K562 (cell line): ENCODE data around the gene ZNF335. TPM values are rescaled to one million over a fixed set of nuclear protein-coding genes. Genes with fewer than 3 reads are reported as not detected.
A peak's percentile ranks its signal among the peaks of the same experiment; 100 is the strongest.

Source experiments
- ATAC-seq: fragments of 200-7000 bp; cut with Tn5 transposase; 3 replicates; pipeline ENCODE4 v1.9.1; 2020; ENCODE audit warnings: moderate library complexity
- BruUV-seq: library from RNA; stranded (reverse); fragments of 400-500 nt; replicated peaks from 2 replicates; lab custom pipeline; 2021; lab: Mats Ljungman, UMichigan
- CTCF ChIA-PET: fragments of 300-600 bp; formaldehyde crosslinking; extraction: SDS; loops from one replicate; lab custom pipeline; 2021; ENCODE audit warnings: low intra/inter-chr PET ratio; lab: Yijun Ruan, JAX
- POLR2A ChIA-PET: fragments of 300-600, 350-650 bp; sonication (Branson Sonifier 250); formaldehyde crosslinking; extraction: SDS; loops from one replicate; lab custom pipeline; 2021; ENCODE audit warnings: antibody characterized with exemption, inconsistent platforms; lab: Yijun Ruan, JAX
- DNase-seq, 4 experiments: peaks; one replicate each; pipeline versions ENCODE4 v3.0.0 to v3.0.0-alpha.2; 2011 to 2018; ENCODE audit warnings: low spot score in 3 of 4, mixed read lengths in 3 of 4; ENCODE audit errors: extremely low read depth in 1 of 4
- FAIRE-seq: peaks from 2 replicates; lab custom pipeline; 2011; peaks lifted over from hg19 to GRCh38; lab: Jason Lieb, UNC
- H2AFZ ChIP-seq: 2 replicates; pipeline ENCODE4 v1.6.0; 2011; ENCODE audit warnings: low read depth, low read length, control low read depth, inconsistent platforms
- H3K27ac ChIP-seq: fragments of 200-600 bp; 3 replicates; pipeline ENCODE4 v1.8.0; 2011; ENCODE audit warnings: low read depth, mild to moderate bottlenecking, control low read depth, inconsistent platforms, low read length, moderate library complexity, mixed read lengths; ENCODE audit errors: extremely low read depth
- H3K27me3 ChIP-seq, 2 experiments: fragments of 300-600 bp in 1 of 2; 2 replicates in 1 of 2; 3 replicates in 1 of 2; pipeline versions ENCODE4 v1.6.0 to v1.8.0; 2011; ENCODE audit warnings: inconsistent platforms in 2 of 2, low read length in 2 of 2, mild to moderate bottlenecking in 1 of 2, mixed read lengths in 1 of 2, moderate library complexity in 1 of 2; ENCODE audit not compliant: control insufficient read depth in 2 of 2, insufficient read depth in 2 of 2
- H3K36me3 ChIP-seq: fragments of 300-600 bp; 3 replicates; pipeline ENCODE4 v1.8.0; 2011; ENCODE audit warnings: mild to moderate bottlenecking, low read length, inconsistent platforms; ENCODE audit not compliant: control insufficient read depth, insufficient read depth
- H3K4me1 ChIP-seq, 2 experiments: fragments of 200-600 bp in 1 of 2; replicated peaks in 1 of 2; 2 replicates in 1 of 2; 3 replicates in 1 of 2; pipeline versions ENCODE4 v1.5.1 to v1.8.0; 2011; ENCODE audit warnings: inconsistent platforms in 2 of 2, low read length in 2 of 2, mild to moderate bottlenecking in 1 of 2, mixed read lengths in 1 of 2, moderate library complexity in 1 of 2; ENCODE audit not compliant: control insufficient read depth in 2 of 2, insufficient read depth in 2 of 2
- H3K4me2 ChIP-seq: 2 replicates; pipeline ENCODE4 v1.6.1; 2011; ENCODE audit warnings: low read length, control low read depth, inconsistent platforms, mixed read lengths; ENCODE audit not compliant: insufficient read depth
- H3K4me3 ChIP-seq: fragments of 200-600 bp; sonication (generic), shearing (Covaris generic); 2 replicates; pipeline ENCODE4 v1.5.1; 2016; ENCODE audit warnings: control low read depth, inconsistent platforms
- H3K79me2 ChIP-seq: fragments of 200-600 bp; 3 replicates; pipeline ENCODE4 v1.8.0; 2011; ENCODE audit warnings: low read length, inconsistent platforms; ENCODE audit not compliant: control insufficient read depth, insufficient read depth
- H3K9ac ChIP-seq, 2 experiments: 2 replicates each; pipeline versions ENCODE4 v1.6.0 to v1.6.1; 2011; ENCODE audit warnings: low read depth in 2 of 2, low read length in 2 of 2, control low read depth in 1 of 2, inconsistent platforms in 1 of 2, mild to moderate bottlenecking in 1 of 2, mixed read lengths in 1 of 2; ENCODE audit not compliant: insufficient read depth in 1 of 2
- H3K9me1 ChIP-seq: one replicate; pipeline ENCODE4 v1.6.0; 2011; ENCODE audit warnings: inconsistent platforms, mild to moderate bottlenecking, low read length, moderate library complexity; ENCODE audit not compliant: control insufficient read depth, insufficient read depth
- H3K9me3 ChIP-seq: replicated peaks from 2 replicates; pipeline ENCODE4 v1.5.1; 2011; ENCODE audit warnings: low read depth, low read length, inconsistent platforms; ENCODE audit not compliant: control insufficient read depth, insufficient read depth
- H4K20me1 ChIP-seq: replicated peaks from 2 replicates; pipeline ENCODE4 v1.6.1; 2011; ENCODE audit warnings: low read length, inconsistent platforms, mixed read lengths; ENCODE audit not compliant: control insufficient read depth, insufficient read depth
- ESRRA ChIP-seq: fragments of 450-650 bp; IDR thresholded peaks from 2 replicates; pipeline ENCODE4 v1.6.1; 2014; ENCODE audit warnings: low read depth, mild to moderate bottlenecking, moderate library complexity, borderline replicate concordance
- GABPB1 ChIP-seq: sonication (generic); formaldehyde crosslinking; IDR thresholded peaks from 2 replicates; pipeline ENCODE4 v1.8.0; 2022; ENCODE audit warnings: mild to moderate bottlenecking, missing genetic modification reagents
- L3MBTL2 ChIP-seq: fragments of 450-650 bp; IDR thresholded peaks from 2 replicates; pipeline ENCODE4 v1.6.1; 2016; ENCODE audit warnings: mild to moderate bottlenecking, moderate library complexity
- MAZ ChIP-seq, 2 experiments: fragments of 450-650 bp in 1 of 2; sonication (generic) in 1 of 2; formaldehyde crosslinking; IDR thresholded peaks in 1 of 2; conservative IDR thresholded peaks in 1 of 2; 2 replicates each; pipeline versions ENCODE4 v1.4.0 to v1.5.0; 2020; ENCODE audit warnings: mild to moderate bottlenecking in 1 of 2, missing genetic modification reagents in 1 of 2
- TOE1 ChIP-seq, 2 experiments: fragments of 450-650 bp in 1 of 2; sonication (generic) in 1 of 2; formaldehyde crosslinking in 1 of 2; IDR thresholded peaks; 2 replicates each; pipeline versions ENCODE4 v1.7.1 to v1.8.0; 2016 to 2022; ENCODE audit warnings: borderline replicate concordance in 2 of 2, mild to moderate bottlenecking in 2 of 2, antibody characterized with exemption in 1 of 2, inconsistent platforms in 1 of 2, low read depth in 1 of 2, missing genetic modification reagents in 1 of 2, moderate library complexity in 1 of 2
- WGBS: fragments of 100-300 bp; shearing (Covaris generic); methylation state at CpG from one replicate; pipeline ENCODE4 v1.1.6; 2016; ENCODE audit warnings: low coverage, mixed read lengths; ENCODE audit not compliant: insufficient coverage; ENCODE audit errors: missing lambda C conversion rate; 5-methylcytosine and 5-hydroxymethylcytosine counted together
- in situ Hi-C: fragments of 300-500 bp; cut with MboI; formaldehyde crosslinking; loops from 4 replicates; pipeline ENCODE4 v1.15.0; 2018; ENCODE audit warnings: inconsistent platforms, mixed read lengths
- intact Hi-C: fragments of 100-400 bp; cut with micrococcal nuclease; formaldehyde crosslinking; loops from 2 replicates; pipeline ENCODE4 v1.14.2; 2022
- polyA plus RNA-seq, 8 experiments: library from polyadenylated mRNA; depleted of rRNA in 4 of 8; stranded (reverse) in 5 of 8; unstranded in 3 of 8; fragments of >200 nt; fragmentation: Nextera tagmentation in 2 of 8; fragmentation: Illumina TruSeq in 1 of 8; extraction: Ambion mirVana in 2 of 8; extraction: Trizol in 1 of 8; gene quantifications; 2 replicates each; pipeline versions ENCODE4 v1.2.1 to v1.2.3, GENCODE V29; 2011 to 2014; ENCODE audit warnings: inconsistent platforms in 1 of 8, missing spikeins in 1 of 8
- total RNA-seq, 7 experiments: library from RNA; depleted of rRNA in 6 of 7; stranded (reverse); fragments of >200 nt in 6 of 7; fragmentation: Illumina TruSeq in 2 of 7; extraction: Trizol in 2 of 7; gene quantifications; 2 replicates each; pipeline versions ENCODE4 v1.2.1 to v1.2.3, GENCODE V29; 2011 to 2021; ENCODE audit warnings: low replicate concordance in 1 of 7
- TF ChIP-seq, protein P1 (sequence below), 2 experiments: fragments of 450-650 bp; formaldehyde crosslinking in 1 of 2; IDR thresholded peaks; 2 replicates each; pipeline versions ENCODE4 v1.4.0 to v1.6.1; 2014 to 2020; ENCODE audit warnings: mild to moderate bottlenecking in 2 of 2, borderline replicate concordance in 1 of 2, low read depth in 1 of 2
- TF ChIP-seq, protein P2 (sequence below), 3 experiments: fragments of 200-800 bp in 1 of 3; sonication (Bioruptor generic) in 1 of 3; sonication (generic) in 1 of 3; formaldehyde crosslinking in 1 of 3; IDR thresholded peaks; 2 replicates each; pipeline versions ENCODE4 v1.6.1 to v1.8.0; 2016 to 2022; ENCODE audit warnings: mild to moderate bottlenecking in 2 of 3, missing compliant biosample characterization in 2 of 3, missing genetic modification characterization in 2 of 3, missing genetic modification reagents in 1 of 3

ZNF335 gene
- total and polyA plus RNA-seq, 9 of the 15 experiments (the other 6 are each of a cell fraction or from before 2014, with no cell fraction given), result 0.39 to 16.0 (median 7.6) TPM

DNA sequence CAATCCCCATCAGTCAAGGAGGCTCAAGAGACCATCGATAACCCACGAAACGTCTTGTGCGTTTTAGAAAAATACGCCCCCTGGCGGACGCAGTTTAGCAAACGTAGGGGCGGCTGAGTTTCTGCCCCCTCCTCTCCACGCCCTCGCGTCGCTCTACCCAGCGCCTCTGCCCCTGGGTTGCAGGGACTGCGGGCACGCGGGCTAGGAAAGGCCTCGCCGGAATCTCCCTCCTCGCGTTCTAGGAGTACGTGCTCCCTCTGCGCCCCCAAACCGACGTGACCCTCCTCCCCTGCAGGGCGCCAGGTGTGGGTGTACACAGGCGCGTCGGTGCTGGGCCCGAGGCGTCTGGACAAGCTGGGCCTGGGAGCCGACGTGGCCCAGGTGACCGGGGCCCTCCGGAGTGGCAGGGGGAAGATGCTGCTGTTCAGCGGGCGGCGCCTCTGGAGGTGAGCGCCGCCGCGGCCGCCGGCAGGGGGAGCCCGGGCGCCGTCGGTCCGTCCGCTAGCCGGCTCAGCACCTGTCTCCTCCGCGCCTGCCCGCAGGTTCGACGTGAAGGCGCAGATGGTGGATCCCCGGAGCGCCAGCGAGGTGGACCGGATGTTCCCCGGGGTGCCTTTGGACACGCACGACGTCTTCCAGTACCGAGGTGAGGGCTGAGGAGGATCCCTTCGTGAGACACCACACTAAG, 42.0 kb upstream of the ZNF335 start:
- peak; percentile 80 for FAIRE-seq
- ChIA-PET CTCF (interaction anchor here (0.6 to 2.2 kb wide), 8 partner anchors 9 to 335 kb away, joined by 3 to 18 read pairs (median 4); partner anchors contain the start of gene NCOA5), POLR2A (interaction anchor here (0.5 to 1.4 kb wide), 4 partner anchors 12 to 91 kb away, joined by 3 to 6 read pairs (median 4); no protein-coding TSS in a partner anchor)
- no peaks in the 10 kb centered on the region for H3K9me1 ChIP-seq
- peak; percentile 77 to 86 (median 79) for DNase-seq
- H2AFZ ChIP-seq, result peak overlapping the region; percentile 92
- peak overlapping the region; percentile 77 for H3K4me2 ChIP-seq
- no peaks in the 10 kb centered on the region for H3K79me2 ChIP-seq
- peaks cover 0 to 37% of the 10 kb centered on the region in 2 experiments; a peak in 2 of 5 replicates for H3K4me1 ChIP-seq
- no peak overlapping the region for H3K27ac ChIP-seq
- H3K27me3 ChIP-seq, result peaks cover 11 to 25% of the 10 kb centered on the region in 2 experiments; a peak in 4 of 5 replicates
- H3K36me3 ChIP-seq, result no peaks in the 10 kb centered on the region
- intact Hi-C loops, result loop anchor here (2.0 kb wide), 1 partner anchor 27 kb away; no protein-coding TSS in a partner anchor
- H3K4me3 ChIP-seq, result peak overlapping the region; percentile 38
- H3K9ac ChIP-seq, result peak overlapping the region in 1 of 2 experiments; percentile 72; a peak in 2 of 4 replicates
- BruUV-seq, result no TSS peak
- 2% methylated on average over 64 of the region's 67 CpGs for WGBS
- no peaks in the 10 kb centered on the region for H3K9me3 ChIP-seq
- in situ Hi-C loops, result no loop called here
- H4K20me1 ChIP-seq, result 0 out of 2 replicates have a peak, but pooled peaks cover 2% of the 10 kb centered on the region
- peak; percentile 90 for ATAC-seq
- TF ChIP-seq MAZ (CRISPR knock-in tag; conservative IDR thresholded peaks at IDR 0.05 in 1 of 2, IDR thresholded peaks at IDR 0.05 in 1 of 2) (peak; percentile 41 to 70; a peak in 3 of 4 replicates), GABPB1 (CRISPR knock-in tag) (peak; percentile 22; the same call in 1 of the 2 replicates), ESRRA (0 out of 2 replicates have a peak, but pooled peaks have one; percentile 11), L3MBTL2 (peak; percentile 68), TOE1 (IDR thresholded peaks at IDR 0.05; ENCODE audit: borderline replicate concordance) (no peak), TOE1 (CRISPR knock-in tag; IDR thresholded peaks at IDR 0.05; ENCODE audit: borderline replicate concordance, low read depth) (no peak)
- TF ChIP-seq, protein P1, sequence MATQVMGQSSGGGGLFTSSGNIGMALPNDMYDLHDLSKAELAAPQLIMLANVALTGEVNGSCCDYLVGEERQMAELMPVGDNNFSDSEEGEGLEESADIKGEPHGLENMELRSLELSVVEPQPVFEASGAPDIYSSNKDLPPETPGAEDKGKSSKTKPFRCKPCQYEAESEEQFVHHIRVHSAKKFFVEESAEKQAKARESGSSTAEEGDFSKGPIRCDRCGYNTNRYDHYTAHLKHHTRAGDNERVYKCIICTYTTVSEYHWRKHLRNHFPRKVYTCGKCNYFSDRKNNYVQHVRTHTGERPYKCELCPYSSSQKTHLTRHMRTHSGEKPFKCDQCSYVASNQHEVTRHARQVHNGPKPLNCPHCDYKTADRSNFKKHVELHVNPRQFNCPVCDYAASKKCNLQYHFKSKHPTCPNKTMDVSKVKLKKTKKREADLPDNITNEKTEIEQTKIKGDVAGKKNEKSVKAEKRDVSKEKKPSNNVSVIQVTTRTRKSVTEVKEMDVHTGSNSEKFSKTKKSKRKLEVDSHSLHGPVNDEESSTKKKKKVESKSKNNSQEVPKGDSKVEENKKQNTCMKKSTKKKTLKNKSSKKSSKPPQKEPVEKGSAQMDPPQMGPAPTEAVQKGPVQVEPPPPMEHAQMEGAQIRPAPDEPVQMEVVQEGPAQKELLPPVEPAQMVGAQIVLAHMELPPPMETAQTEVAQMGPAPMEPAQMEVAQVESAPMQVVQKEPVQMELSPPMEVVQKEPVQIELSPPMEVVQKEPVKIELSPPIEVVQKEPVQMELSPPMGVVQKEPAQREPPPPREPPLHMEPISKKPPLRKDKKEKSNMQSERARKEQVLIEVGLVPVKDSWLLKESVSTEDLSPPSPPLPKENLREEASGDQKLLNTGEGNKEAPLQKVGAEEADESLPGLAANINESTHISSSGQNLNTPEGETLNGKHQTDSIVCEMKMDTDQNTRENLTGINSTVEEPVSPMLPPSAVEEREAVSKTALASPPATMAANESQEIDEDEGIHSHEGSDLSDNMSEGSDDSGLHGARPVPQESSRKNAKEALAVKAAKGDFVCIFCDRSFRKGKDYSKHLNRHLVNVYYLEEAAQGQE (IDR thresholded peaks at IDR 0.05; ENCODE audit: borderline replicate concordance), result peak; percentile 54; the same call in 1 of the 2 replicates
- TF ChIP-seq, protein P1 (CRISPR knock-in tag; IDR thresholded peaks at IDR 0.05; ENCODE audit: low read depth), result no peak
- TF ChIP-seq, protein P2, sequence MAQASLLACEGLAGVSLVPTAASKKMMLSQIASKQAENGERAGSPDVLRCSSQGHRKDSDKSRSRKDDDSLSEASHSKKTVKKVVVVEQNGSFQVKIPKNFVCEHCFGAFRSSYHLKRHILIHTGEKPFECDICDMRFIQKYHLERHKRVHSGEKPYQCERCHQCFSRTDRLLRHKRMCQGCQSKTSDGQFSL (CRISPR knock-in tag; IDR thresholded peaks at IDR 0.05), result no peak
- TF ChIP-seq, protein P2 (tag; IDR thresholded peaks at IDR 0.05), result no peak
